ENCODE data around the gene PDSS1. TPM values are rescaled to one million over a fixed set of nuclear protein-coding genes. Genes with fewer than 3 reads are reported as not detected.

The PDSS1 gene
- total and polyA plus RNA-seq, 2 of the 4 experiments (the other 2 are of a cell fraction): 9.7 to 13.2 TPM

DNA sequence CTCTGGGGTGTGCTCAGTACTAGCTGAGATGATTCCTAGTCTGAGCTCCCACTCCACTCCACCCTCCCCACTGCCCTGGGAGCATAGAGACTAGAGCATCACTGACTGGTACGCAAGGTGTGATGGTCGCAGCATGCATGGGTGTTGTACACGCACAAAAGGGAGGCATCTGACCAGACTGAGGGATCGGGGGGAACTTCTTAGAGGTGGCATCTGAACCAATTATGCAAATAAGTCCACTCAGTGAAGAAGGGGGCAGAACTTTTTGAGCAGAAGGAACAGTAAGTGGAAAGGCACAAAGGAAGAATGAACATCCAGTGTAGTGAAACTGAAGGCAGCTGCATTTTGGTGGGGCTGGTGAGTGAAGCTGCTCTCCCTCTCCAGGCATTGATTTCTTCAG is 25.5 kb downstream of the PDSS1 start:
- Histone ChIP-seq H3K23ac (ENCODE audit: low read depth, low read length) (no peak overlapping the region), H3K9me1 (ENCODE audit: insufficient read depth, low read length) (no peaks in the 10 kb centered on the region), H4K91ac (ENCODE audit: insufficient read depth, low read depth, low read length) (no peak overlapping the region), H3K9ac (ENCODE audit: low read depth, low read length) (no peak overlapping the region), H3K14ac (replicated peaks; ENCODE audit: low read depth, low read length) (no peak overlapping the region), H3K27me3 (ENCODE audit: control insufficient read depth, insufficient read depth, low read length) (no peaks in the 10 kb centered on the region), H3K18ac (ENCODE audit: low read depth, low read length) (no peak overlapping the region), H3K56ac (ENCODE audit: extremely low read depth, insufficient read depth, low read length) (no peak overlapping the region), H4K20me1 (ENCODE audit: insufficient read depth, low read length) (no peaks in the 10 kb centered on the region), H3K4me3 (ENCODE audit: insufficient read depth, low read depth, low read length) (no peak overlapping the region), H2BK5ac (ENCODE audit: low read depth, low read length, poor library complexity, severe bottlenecking) (no peak overlapping the region), H2BK20ac (ENCODE audit: low read depth, low read length) (no peak overlapping the region), H3K4me1 (ENCODE audit: control insufficient read depth, insufficient read depth, low read length) (no peaks in the 10 kb centered on the region), H3K27ac (ENCODE audit: insufficient read depth, low read length) (no peak overlapping the region), H2BK15ac (ENCODE audit: low read depth, low read length) (no peak overlapping the region), H2AK5ac (ENCODE audit: low read depth, low read length) (no peak overlapping the region), H4K8ac (ENCODE audit: low read depth in 2 of 2, low read length in 2 of 2) (no peak overlapping the region), H3K9me3 (ENCODE audit: control insufficient read depth, insufficient read depth, low read length) (no peaks in the 10 kb centered on the region), H4K5ac (ENCODE audit: low read depth, low read length) (no peak overlapping the region), H3K36me3 (ENCODE audit: control insufficient read depth, insufficient read depth, low read length) (peaks cover 18% of the 10 kb centered on the region), H2BK120ac (ENCODE audit: low read depth, low read length) (no peak overlapping the region), H3K4ac (ENCODE audit: low read depth, low read length) (no peak overlapping the region), H2AK9ac (replicated peaks; ENCODE audit: low read depth, low read length, poor library complexity) (no peak overlapping the region), H3K4me2 (ENCODE audit: low read depth, low read length) (no peak overlapping the region), H2AFZ (replicated peaks; ENCODE audit: low read length, poor library complexity) (no peak overlapping the region), H3K79me1 (ENCODE audit: low read depth in 1 of 2, low read length in 2 of 2) (no peaks in the 10 kb centered on the region)
- ChIA-PET CTCF (no interaction called here), POLR2A (ENCODE audit: unreplicated experiment) (no interaction called here)
- TF ChIP-seq FOS (IDR thresholded peaks at IDR 0.05; ENCODE audit: low read depth, low read length) (no peak), RFX5 (IDR thresholded peaks at IDR 0.05; ENCODE audit: low read depth, low read length) (no peak), MAZ (IDR thresholded peaks at IDR 0.05; ENCODE audit: borderline replicate concordance, low read depth, low read length) (no peak), MAFK (IDR thresholded peaks at IDR 0.05; ENCODE audit: low read depth, low read length) (no peak), RCOR1 (IDR thresholded peaks at IDR 0.05; ENCODE audit: insufficient replicate concordance, low read length) (no peak), RAD21 (IDR thresholded peaks at IDR 0.05; ENCODE audit: low read length) (no peak), CEBPB (IDR thresholded peaks at IDR 0.05; ENCODE audit: low read depth, low read length) (no peak), POLR2A (IDR thresholded peaks at IDR 0.05; ENCODE audit: low read depth, low read length) (no peak), CHD1 (IDR thresholded peaks at IDR 0.05; ENCODE audit: low read depth, low read length) (no peak), MXI1 (IDR thresholded peaks at IDR 0.05; ENCODE audit: borderline replicate concordance, low read depth, low read length) (no peak), BHLHE40 (IDR thresholded peaks at IDR 0.05; ENCODE audit: low read depth, low read length) (no peak), NFE2L2 (IDR thresholded peaks at IDR 0.05; ENCODE audit: low read depth, low read length) (no peak), SMC3 (IDR thresholded peaks at IDR 0.05; ENCODE audit: low read depth, low read length) (no peak)
- TF ChIP-seq, protein P1, sequence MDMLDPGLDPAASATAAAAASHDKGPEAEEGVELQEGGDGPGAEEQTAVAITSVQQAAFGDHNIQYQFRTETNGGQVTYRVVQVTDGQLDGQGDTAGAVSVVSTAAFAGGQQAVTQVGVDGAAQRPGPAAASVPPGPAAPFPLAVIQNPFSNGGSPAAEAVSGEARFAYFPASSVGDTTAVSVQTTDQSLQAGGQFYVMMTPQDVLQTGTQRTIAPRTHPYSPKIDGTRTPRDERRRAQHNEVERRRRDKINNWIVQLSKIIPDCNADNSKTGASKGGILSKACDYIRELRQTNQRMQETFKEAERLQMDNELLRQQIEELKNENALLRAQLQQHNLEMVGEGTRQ (IDR thresholded peaks at IDR 0.05; ENCODE audit: low read depth, low read length): no peak
- TF ChIP-seq, protein P2, sequence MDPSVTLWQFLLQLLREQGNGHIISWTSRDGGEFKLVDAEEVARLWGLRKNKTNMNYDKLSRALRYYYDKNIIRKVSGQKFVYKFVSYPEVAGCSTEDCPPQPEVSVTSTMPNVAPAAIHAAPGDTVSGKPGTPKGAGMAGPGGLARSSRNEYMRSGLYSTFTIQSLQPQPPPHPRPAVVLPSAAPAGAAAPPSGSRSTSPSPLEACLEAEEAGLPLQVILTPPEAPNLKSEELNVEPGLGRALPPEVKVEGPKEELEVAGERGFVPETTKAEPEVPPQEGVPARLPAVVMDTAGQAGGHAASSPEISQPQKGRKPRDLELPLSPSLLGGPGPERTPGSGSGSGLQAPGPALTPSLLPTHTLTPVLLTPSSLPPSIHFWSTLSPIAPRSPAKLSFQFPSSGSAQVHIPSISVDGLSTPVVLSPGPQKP (IDR thresholded peaks at IDR 0.05; ENCODE audit: borderline replicate concordance, low read depth, low read length): no peak
- TF ChIP-seq, protein P3, sequence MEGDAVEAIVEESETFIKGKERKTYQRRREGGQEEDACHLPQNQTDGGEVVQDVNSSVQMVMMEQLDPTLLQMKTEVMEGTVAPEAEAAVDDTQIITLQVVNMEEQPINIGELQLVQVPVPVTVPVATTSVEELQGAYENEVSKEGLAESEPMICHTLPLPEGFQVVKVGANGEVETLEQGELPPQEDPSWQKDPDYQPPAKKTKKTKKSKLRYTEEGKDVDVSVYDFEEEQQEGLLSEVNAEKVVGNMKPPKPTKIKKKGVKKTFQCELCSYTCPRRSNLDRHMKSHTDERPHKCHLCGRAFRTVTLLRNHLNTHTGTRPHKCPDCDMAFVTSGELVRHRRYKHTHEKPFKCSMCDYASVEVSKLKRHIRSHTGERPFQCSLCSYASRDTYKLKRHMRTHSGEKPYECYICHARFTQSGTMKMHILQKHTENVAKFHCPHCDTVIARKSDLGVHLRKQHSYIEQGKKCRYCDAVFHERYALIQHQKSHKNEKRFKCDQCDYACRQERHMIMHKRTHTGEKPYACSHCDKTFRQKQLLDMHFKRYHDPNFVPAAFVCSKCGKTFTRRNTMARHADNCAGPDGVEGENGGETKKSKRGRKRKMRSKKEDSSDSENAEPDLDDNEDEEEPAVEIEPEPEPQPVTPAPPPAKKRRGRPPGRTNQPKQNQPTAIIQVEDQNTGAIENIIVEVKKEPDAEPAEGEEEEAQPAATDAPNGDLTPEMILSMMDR (conservative IDR thresholded peaks at IDR 0.05; ENCODE audit: low read depth, low read length): no peak
- dilution Hi-C loops (cut with HindIII; ENCODE audit: low sequenced_read_pairs, unreplicated experiment): no loop called here
- DNase-seq (no peak), ATAC-seq (ENCODE audit: low read depth) (no peak)
- no CpG with 5 or more reads among the region's 4 CpGs for WGBS, 2 experiments (ENCODE audit: extremely low coverage in 2 of 2, insufficient read length in 1 of 2)
- in situ Hi-C loops (cut with MboI; ENCODE audit: low sequenced_read_pairs): no loop called here
- intact Hi-C loops (cut with micrococcal nuclease): no loop called here
- no TSS peak for BruUV-seq (replicated peaks)
